HEK293 (cell line): ENCODE data around the gene LANCL2.
"Not testable (repeated sequence)": the region's sequence is repeated elsewhere in the genome, so short reads cannot be mapped to it uniquely, and the experiment has no call there.

ENCODE experiments used
- CTCF ChIA-PET: fragments of 350-600 bp; formaldehyde crosslinking; extraction: SDS; loops from one replicate; lab custom pipeline; 2021; ENCODE audit warnings: antibody characterized with exemption; lab: Yijun Ruan, JAX
- POLR2A ChIA-PET: fragments of 300-600 bp; formaldehyde crosslinking; extraction: SDS; loops from one replicate; lab custom pipeline; 2020; ENCODE audit warnings: antibody characterized with exemption, inconsistent platforms; lab: Yijun Ruan, JAX
- H3K27ac ChIP-seq: fragments of 200-500 bp; sonication (Bioruptor generic); 2 replicates; pipeline ENCODE4 v1.5.1; 2014; ENCODE audit warnings: low read depth, low read length, control low read depth, inconsistent platforms; ENCODE audit errors: extremely low read depth
- H3K36me3 ChIP-seq, 2 experiments: fragments of 200-500 bp in 1 of 2; sonication (Bioruptor generic) in 1 of 2; 1 replicate in 1 of 2; 2 replicates in 1 of 2; pipeline ENCODE4 v1.5.1; 2014 to 2017; ENCODE audit warnings: inconsistent platforms in 2 of 2, low read length in 2 of 2; ENCODE audit not compliant: control insufficient read depth in 2 of 2, insufficient read depth in 1 of 2
- H3K4me1 ChIP-seq: fragments of 200-500 bp; sonication (Bioruptor generic); 2 replicates; pipeline ENCODE4 v1.5.1; 2014; ENCODE audit warnings: mild to moderate bottlenecking, low read length, inconsistent platforms; ENCODE audit not compliant: control insufficient read depth, insufficient read depth
- H3K4me3 ChIP-seq: 2 replicates; pipeline ENCODE4 v1.5.1; 2011; ENCODE audit warnings: low read depth, mild to moderate bottlenecking, control low read depth, low read length, moderate library complexity
- H3K9me3 ChIP-seq: fragments of 200-500 bp; sonication (Bioruptor generic); 2 replicates; pipeline ENCODE4 v1.5.1; 2014; ENCODE audit warnings: low read depth, low read length, inconsistent platforms; ENCODE audit not compliant: control insufficient read depth, insufficient read depth
- BCL11B ChIP-seq: fragments of 450-650 bp; formaldehyde crosslinking; IDR thresholded peaks from 2 replicates; pipeline ENCODE4 v1.5.1; 2016; ENCODE audit warnings: low read depth, missing biosample characterization, missing genetic modification characterization
- BCL6B ChIP-seq: fragments of 450-650 bp; formaldehyde crosslinking; IDR thresholded peaks from 2 replicates; pipeline ENCODE4 v1.5.1; 2017; ENCODE audit warnings: missing biosample characterization, missing genetic modification characterization
- RBAK ChIP-seq: fragments of 450-650 bp; formaldehyde crosslinking; IDR thresholded peaks from 2 replicates; pipeline ENCODE4 v1.5.1; 2016; ENCODE audit warnings: missing biosample characterization, missing genetic modification characterization
- TRIM28 ChIP-seq: IDR thresholded peaks from 2 replicates; pipeline ENCODE4 v1.6.1; 2011; ENCODE audit warnings: low read length, control low read depth, borderline replicate concordance
- ZNF112 ChIP-seq: fragments of 450-650 bp; formaldehyde crosslinking; IDR thresholded peaks from 2 replicates; pipeline ENCODE4 v1.5.0; 2017; ENCODE audit warnings: missing biosample characterization, missing genetic modification characterization
- ZNF148 ChIP-seq: fragments of 450-650 bp; formaldehyde crosslinking; IDR thresholded peaks from 2 replicates; pipeline ENCODE4 v1.5.0; 2017; ENCODE audit warnings: missing biosample characterization, missing genetic modification characterization, borderline replicate concordance
- ZNF16 ChIP-seq: fragments of 450-650 bp; formaldehyde crosslinking; IDR thresholded peaks from 2 replicates; pipeline ENCODE4 v1.5.1; 2016; ENCODE audit warnings: low read depth, missing biosample characterization, missing genetic modification characterization
- ZNF292 ChIP-seq: fragments of 450-650 bp; formaldehyde crosslinking; IDR thresholded peaks from 2 replicates; pipeline ENCODE4 v1.5.1; 2016; ENCODE audit warnings: low read depth, missing biosample characterization, missing genetic modification characterization, borderline replicate concordance
- ZNF404 ChIP-seq: fragments of 450-650 bp; formaldehyde crosslinking; IDR thresholded peaks from 2 replicates; pipeline ENCODE4 v1.5.1; 2017; ENCODE audit warnings: missing biosample characterization, missing genetic modification characterization
- ZNF629 ChIP-seq: fragments of 450-650 bp; formaldehyde crosslinking; IDR thresholded peaks from 2 replicates; pipeline ENCODE4 v1.5.1; 2017; ENCODE audit warnings: missing biosample characterization, missing genetic modification characterization
- ZNF670 ChIP-seq: fragments of 450-650 bp; formaldehyde crosslinking; IDR thresholded peaks from 2 replicates; pipeline ENCODE4 v1.5.1; 2016; ENCODE audit warnings: missing biosample characterization, missing genetic modification characterization, low read depth
- ZNF747 ChIP-seq: fragments of 450-650 bp; formaldehyde crosslinking; IDR thresholded peaks from 2 replicates; pipeline ENCODE4 v1.5.1; 2016; ENCODE audit warnings: missing biosample characterization, missing genetic modification characterization
- ZXDB ChIP-seq: fragments of 450-650 bp; formaldehyde crosslinking; IDR thresholded peaks from 2 replicates; pipeline ENCODE4 v1.5.1; 2016; ENCODE audit warnings: missing biosample characterization, missing genetic modification characterization
- TF ChIP-seq, protein P1 (sequence below): fragments of 450-650 bp; formaldehyde crosslinking; conservative IDR thresholded peaks from 2 replicates; pipeline ENCODE4 v1.5.1; 2016; ENCODE audit warnings: low read depth, missing biosample characterization, missing genetic modification characterization
- TF ChIP-seq, protein P2 (sequence below): fragments of 450-650 bp; formaldehyde crosslinking; IDR thresholded peaks from 2 replicates; pipeline ENCODE4 v1.5.1; 2016; ENCODE audit warnings: missing biosample characterization, missing genetic modification characterization

The LANCL2 gene

GRCh38 chr7:55397617-55398016 lies 32.5 kb downstream of the LANCL2 start (continued):
- TF ChIP-seq, protein P1, sequence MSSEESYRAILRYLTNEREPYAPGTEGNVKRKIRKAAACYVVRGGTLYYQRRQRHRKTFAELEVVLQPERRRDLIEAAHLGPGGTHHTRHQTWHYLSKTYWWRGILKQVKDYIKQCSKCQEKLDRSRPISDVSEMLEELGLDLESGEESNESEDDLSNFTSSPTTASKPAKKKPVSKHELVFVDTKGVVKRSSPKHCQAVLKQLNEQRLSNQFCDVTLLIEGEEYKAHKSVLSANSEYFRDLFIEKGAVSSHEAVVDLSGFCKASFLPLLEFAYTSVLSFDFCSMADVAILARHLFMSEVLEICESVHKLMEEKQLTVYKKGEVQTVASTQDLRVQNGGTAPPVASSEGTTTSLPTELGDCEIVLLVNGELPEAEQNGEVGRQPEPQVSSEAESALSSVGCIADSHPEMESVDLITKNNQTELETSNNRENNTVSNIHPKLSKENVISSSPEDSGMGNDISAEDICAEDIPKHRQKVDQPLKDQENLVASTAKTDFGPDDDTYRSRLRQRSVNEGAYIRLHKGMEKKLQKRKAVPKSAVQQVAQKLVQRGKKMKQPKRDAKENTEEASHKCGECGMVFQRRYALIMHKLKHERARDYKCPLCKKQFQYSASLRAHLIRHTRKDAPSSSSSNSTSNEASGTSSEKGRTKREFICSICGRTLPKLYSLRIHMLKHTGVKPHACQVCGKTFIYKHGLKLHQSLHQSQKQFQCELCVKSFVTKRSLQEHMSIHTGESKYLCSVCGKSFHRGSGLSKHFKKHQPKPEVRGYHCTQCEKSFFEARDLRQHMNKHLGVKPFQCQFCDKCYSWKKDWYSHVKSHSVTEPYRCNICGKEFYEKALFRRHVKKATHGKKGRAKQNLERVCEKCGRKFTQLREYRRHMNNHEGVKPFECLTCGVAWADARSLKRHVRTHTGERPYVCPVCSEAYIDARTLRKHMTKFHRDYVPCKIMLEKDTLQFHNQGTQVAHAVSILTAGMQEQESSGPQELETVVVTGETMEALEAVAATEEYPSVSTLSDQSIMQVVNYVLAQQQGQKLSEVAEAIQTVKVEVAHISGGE (tag by site-specific recombination), result no peak
- no peak for TF ChIP-seq ZNF629 (tag by site-specific recombination)
- TF ChIP-seq, all 188 proteins: peak for 0

- no peaks in the 10 kb centered on the region for H3K4me1 ChIP-seq
- no peak for TF ChIP-seq ZNF404 (tag by site-specific recombination)
- TF ChIP-seq, all 188 proteins: peak for 0
- peaks cover 0 to 6% of the 10 kb centered on the region in 2 experiments; a peak in 2 of 3 replicates for H3K36me3 ChIP-seq
- no peak overlapping the region for H3K27ac ChIP-seq
- no peak overlapping the region for H3K4me3 ChIP-seq
- ChIA-PET CTCF (interaction anchor here (1.2 kb wide), 1 partner anchor 10 kb away, joined by 3 read pairs; no protein-coding TSS in a partner anchor), POLR2A (no interaction called here)
- H3K9me3 ChIP-seq, result no peaks in the 10 kb centered on the region
Measured at GRCh38 chr7:55400191-55400590, 35.1 kb downstream of the LANCL2 start.

- H3K9me3 ChIP-seq, H3K4me1 ChIP-seq, POLR2A ChIA-PET, CTCF ChIA-PET, H3K4me3 ChIP-seq, H3K27ac ChIP-seq, H3K36me3 ChIP-seq: not testable (repeated sequence)
Measured at GRCh38 chr7:55402506-55402905, 37.4 kb downstream of the LANCL2 start.

DNA sequence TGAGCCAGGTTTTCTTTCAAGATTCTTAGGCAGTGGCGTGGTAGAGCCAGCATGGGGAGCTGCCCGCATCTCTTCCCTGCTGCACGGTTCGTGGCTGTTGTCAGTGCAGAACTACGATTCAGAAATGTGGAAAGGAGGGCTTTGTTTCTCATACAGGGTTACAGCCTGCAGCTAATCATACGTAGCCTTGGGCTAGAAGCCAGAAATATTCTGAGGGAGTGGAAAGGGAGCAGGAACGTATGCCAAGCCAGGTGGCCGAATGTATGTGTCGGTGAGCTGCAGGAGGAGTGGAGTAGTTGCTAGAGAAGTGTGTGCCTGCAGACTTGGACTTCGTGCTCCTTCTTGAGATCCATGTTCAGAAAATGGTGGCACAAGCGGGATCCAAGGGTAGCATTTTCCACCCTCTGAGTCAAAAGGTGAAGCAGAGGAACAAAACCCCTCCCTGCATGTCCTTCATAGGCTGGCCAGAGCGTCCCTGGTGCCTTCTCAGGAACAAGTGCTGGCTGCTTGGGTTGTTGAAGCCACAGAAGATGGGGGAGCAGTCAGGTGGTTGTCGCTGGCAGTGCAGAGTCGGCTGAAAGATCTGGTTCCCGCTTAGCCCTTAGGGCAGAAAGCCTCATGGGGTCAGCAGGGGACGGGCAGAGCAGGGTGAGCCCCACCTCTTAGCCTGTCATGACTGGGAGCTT lies 40.9 kb downstream of the LANCL2 start:
- ChIA-PET POLR2A (no interaction called here), CTCF (no interaction called here)
- no peak for TF ChIP-seq RBAK (tag by site-specific recombination)
- Histone ChIP-seq H3K4me3 (no peak overlapping the region), H3K27ac (no peak overlapping the region), H3K4me1 (no peaks in the 10 kb centered on the region), H3K36me3 (peaks cover 0 to 5% of the 10 kb centered on the region in 2 experiments; a peak in 2 of 3 replicates), H3K9me3 (no peaks in the 10 kb centered on the region)

DNA sequence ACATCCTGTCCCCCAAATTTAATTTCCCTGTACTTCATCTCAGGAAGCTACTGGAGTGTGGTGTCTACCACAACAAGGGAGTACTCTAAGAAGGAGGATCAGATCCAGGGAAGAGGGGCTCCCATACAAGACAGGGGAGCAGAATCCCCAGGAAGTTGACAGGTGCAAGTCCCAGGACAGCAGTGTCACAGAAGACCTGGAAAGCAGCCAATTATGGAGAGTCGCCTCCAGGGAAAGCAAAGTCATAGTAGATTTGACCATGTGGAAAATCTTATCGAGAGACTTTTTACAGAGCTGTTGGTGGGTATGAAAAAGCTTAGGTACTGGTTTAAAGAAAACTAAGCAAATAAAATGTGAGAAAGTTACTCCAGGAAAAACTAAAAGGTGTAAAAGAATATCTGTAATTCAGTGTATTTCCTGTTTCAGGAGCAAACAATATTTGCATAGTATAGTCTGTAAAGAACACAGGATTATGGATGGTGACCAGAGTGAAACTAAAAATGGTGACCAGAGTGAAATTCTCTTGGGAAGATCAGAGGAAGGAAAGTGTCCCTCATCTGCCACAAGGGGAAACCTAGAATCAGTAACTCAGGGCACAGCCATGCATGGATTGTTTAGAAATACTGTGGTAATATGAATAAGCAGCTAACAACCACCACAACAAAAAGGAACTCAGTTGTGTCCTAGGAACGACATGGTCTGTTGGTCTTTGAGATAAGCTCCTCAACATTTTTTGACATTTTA lies 44.5 kb downstream of the LANCL2 start:
- Histone ChIP-seq H3K36me3 (no peaks in the 10 kb centered on the region; a peak in 1 of 3 replicates), H3K4me1 (no peaks in the 10 kb centered on the region), H3K4me3 (no peak overlapping the region), H3K27ac (no peak overlapping the region), H3K9me3 (no peaks in the 10 kb centered on the region)
- ChIA-PET CTCF (interaction anchor here (0.6 to 1.3 kb wide), 6 partner anchors 10 to 732 kb away, joined by 3 to 7 read pairs (median 4); no protein-coding TSS in a partner anchor), POLR2A (no interaction called here)
- TF ChIP-seq ZNF16 (tag by site-specific recombination) (no peak), BCL11B (tag by site-specific recombination) (no peak), ZNF148 (tag by site-specific recombination) (no peak), ZNF112 (no peak), TRIM28 (no peak), ZNF292 (no peak), ZNF747 (tag by site-specific recombination) (no peak), BCL6B (tag by site-specific recombination) (no peak), ZXDB (tag by site-specific recombination) (no peak), ZNF670 (no peak)
- TF ChIP-seq, protein P2, sequence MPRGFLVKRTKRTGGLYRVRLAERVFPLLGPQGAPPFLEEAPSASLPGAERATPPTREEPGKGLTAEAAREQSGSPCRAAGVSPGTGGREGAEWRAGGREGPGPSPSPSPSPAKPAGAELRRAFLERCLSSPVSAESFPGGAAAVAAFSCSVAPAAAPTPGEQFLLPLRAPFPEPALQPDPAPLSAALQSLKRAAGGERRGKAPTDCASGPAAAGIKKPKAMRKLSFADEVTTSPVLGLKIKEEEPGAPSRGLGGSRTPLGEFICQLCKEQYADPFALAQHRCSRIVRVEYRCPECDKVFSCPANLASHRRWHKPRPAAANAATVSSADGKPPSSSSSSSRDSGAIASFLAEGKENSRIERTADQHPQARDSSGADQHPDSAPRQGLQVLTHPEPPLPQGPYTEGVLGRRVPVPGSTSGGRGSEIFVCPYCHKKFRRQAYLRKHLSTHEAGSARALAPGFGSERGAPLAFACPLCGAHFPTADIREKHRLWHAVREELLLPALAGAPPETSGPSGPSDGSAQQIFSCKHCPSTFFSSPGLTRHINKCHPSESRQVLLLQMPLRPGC, result no peak
